Hepatocyte (in vitro differentiated cells): ENCODE data around the gene TRNT1. TPM values are rescaled to one million over a fixed set of nuclear protein-coding genes. Genes with fewer than 3 reads are reported as not detected.

Source experiments
- DNase-seq: peaks from one replicate; pipeline ENCODE4 v3.0.0-alpha.2; 2016; ENCODE audit warnings: low spot score
- H2AFZ ChIP-seq: fragments of 200-600 bp; sonication (generic); 2 replicates; pipeline ENCODE4 v1.6.0; 2016; ENCODE audit warnings: antibody characterized with exemption, mild to moderate bottlenecking
- H3K27ac ChIP-seq: fragments of 200-600 bp; sonication (generic); 2 replicates; pipeline ENCODE4 v1.5.1; 2016; ENCODE audit warnings: mild to moderate bottlenecking
- H3K27me3 ChIP-seq: fragments of 200-600 bp; sonication (generic); 2 replicates; pipeline ENCODE4 v1.6.1; 2016
- H3K36me3 ChIP-seq: fragments of 200-600 bp; sonication (generic); replicated peaks from 2 replicates; pipeline ENCODE4 v1.5.1; 2016; ENCODE audit warnings: low read depth; ENCODE audit not compliant: insufficient read depth
- H3K4me1 ChIP-seq: fragments of 200-600 bp; sonication (generic); 2 replicates; pipeline ENCODE4 v1.5.1; 2016; ENCODE audit warnings: mild to moderate bottlenecking, moderate library complexity; ENCODE audit not compliant: insufficient read depth
- H3K4me2 ChIP-seq: fragments of 200-600 bp; sonication (generic); 2 replicates; pipeline ENCODE4 v1.6.0; 2016
- H3K4me3 ChIP-seq: fragments of 200-600 bp; sonication (generic); 2 replicates; pipeline ENCODE4 v1.5.1; 2016; ENCODE audit warnings: mild to moderate bottlenecking
- H3K79me2 ChIP-seq: fragments of 200-600 bp; sonication (generic); 2 replicates; pipeline ENCODE4 v1.6.0; 2017; ENCODE audit warnings: mild to moderate bottlenecking
- H3K9me2 ChIP-seq: fragments of 200-600 bp; sonication (generic); replicated peaks from 2 replicates; pipeline ENCODE4 v1.6.0; 2017; ENCODE audit warnings: mild to moderate bottlenecking; ENCODE audit not compliant: insufficient read depth
- H3K9me3 ChIP-seq: fragments of 200-600 bp; sonication (generic); 2 replicates; pipeline ENCODE4 v1.5.1; 2016; ENCODE audit warnings: low read depth, mild to moderate bottlenecking
- H4K20me1 ChIP-seq: fragments of 200-600 bp; sonication (generic); 2 replicates; pipeline ENCODE4 v1.6.0; 2016; ENCODE audit warnings: mild to moderate bottlenecking; ENCODE audit not compliant: insufficient read depth, poor library complexity, severe bottlenecking
- EZH2 ChIP-seq: fragments of 200-600 bp; sonication (generic); IDR thresholded peaks from 2 replicates; pipeline ENCODE4 v1.6.1; 2016; ENCODE audit warnings: antibody characterized with exemption, mild to moderate bottlenecking, borderline replicate concordance
- EZH2phosphoT487 ChIP-seq: fragments of 200-600 bp; sonication (generic); IDR thresholded peaks from one replicate; pipeline ENCODE4 v1.6.1; 2018; ENCODE audit warnings: antibody characterized with exemption, mild to moderate bottlenecking, low read depth, moderate library complexity; ENCODE audit not compliant: unreplicated experiment, severe bottlenecking
- WGBS: methylation state at CpG from one replicate; pipeline ENCODE4 v1.1.6; 2016; ENCODE audit warnings: low lambda C conversion rate; ENCODE audit errors: missing lambda C conversion rate; 5-methylcytosine and 5-hydroxymethylcytosine counted together
- polyA plus RNA-seq: library from polyadenylated mRNA; unstranded; fragments of >200 nt; fragmentation: Nextera tagmentation; extraction: Ambion mirVana; gene quantifications from 2 replicates; pipeline ENCODE4 v1.2.1, GENCODE V29; 2016
- small RNA-seq: library from RNA; depleted of rRNA; stranded (forward); fragments of <200 nt; gene quantifications from one replicate; pipeline ENCODE3, GENCODE V24; 2014
- total RNA-seq: library from RNA; depleted of rRNA; stranded (reverse); fragments of >200 nt; gene quantifications from 2 replicates; pipeline ENCODE4 v1.2.3, GENCODE V29; 2014
- TF ChIP-seq, protein P1 (sequence below): fragments of 200-600 bp; sonication (generic); IDR thresholded peaks from 2 replicates; pipeline ENCODE4 v1.5.1; 2016; ENCODE audit warnings: antibody characterized with exemption, mild to moderate bottlenecking; ENCODE audit not compliant: poor library complexity

Gene TRNT1
- total and polyA plus RNA-seq, 2 experiments from 2014 or later: 26.0 to 27.5 TPM

DNA sequence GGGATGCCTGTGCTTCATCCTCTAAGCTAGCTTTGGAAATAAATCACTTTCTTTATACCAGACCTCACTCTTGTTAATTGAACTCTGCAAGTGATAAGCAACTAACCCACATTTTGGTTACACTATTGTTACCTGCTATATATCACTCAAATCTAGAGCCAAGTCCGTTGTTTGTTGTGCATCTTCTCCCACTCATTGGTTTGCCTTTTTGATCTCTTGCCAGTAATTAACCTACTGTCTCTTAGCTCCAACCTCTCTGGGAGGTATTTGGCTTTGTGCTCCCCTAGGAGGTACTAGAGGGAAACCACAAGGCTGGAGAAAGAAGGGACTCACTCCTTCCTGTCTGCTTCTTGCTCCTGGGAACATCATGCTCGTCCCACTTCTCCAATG, 65.5 kb downstream of the TRNT1 start:
- no peak overlapping the region for H3K4me3 ChIP-seq
- H3K4me2 ChIP-seq: no peak overlapping the region
- no peaks in the 10 kb centered on the region for H3K4me1 ChIP-seq
- H3K36me3 ChIP-seq: no peaks in the 10 kb centered on the region
- H3K27me3 ChIP-seq: peaks cover 6% of the 10 kb centered on the region
- no peaks in the 10 kb centered on the region for H3K9me2 ChIP-seq
- H4K20me1 ChIP-seq: no peaks in the 10 kb centered on the region
- TF ChIP-seq, protein P1, sequence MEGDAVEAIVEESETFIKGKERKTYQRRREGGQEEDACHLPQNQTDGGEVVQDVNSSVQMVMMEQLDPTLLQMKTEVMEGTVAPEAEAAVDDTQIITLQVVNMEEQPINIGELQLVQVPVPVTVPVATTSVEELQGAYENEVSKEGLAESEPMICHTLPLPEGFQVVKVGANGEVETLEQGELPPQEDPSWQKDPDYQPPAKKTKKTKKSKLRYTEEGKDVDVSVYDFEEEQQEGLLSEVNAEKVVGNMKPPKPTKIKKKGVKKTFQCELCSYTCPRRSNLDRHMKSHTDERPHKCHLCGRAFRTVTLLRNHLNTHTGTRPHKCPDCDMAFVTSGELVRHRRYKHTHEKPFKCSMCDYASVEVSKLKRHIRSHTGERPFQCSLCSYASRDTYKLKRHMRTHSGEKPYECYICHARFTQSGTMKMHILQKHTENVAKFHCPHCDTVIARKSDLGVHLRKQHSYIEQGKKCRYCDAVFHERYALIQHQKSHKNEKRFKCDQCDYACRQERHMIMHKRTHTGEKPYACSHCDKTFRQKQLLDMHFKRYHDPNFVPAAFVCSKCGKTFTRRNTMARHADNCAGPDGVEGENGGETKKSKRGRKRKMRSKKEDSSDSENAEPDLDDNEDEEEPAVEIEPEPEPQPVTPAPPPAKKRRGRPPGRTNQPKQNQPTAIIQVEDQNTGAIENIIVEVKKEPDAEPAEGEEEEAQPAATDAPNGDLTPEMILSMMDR: no peak
- TF ChIP-seq EZH2phosphoT487 (no peak), EZH2 (no peak)
- H2AFZ ChIP-seq: no peak overlapping the region
- H3K79me2 ChIP-seq: no peaks in the 10 kb centered on the region
- no peaks in the 10 kb centered on the region for H3K9me3 ChIP-seq
- DNase-seq: no peak
- WGBS: 25% methylated on average over 2 of the region's 2 CpGs
- H3K27ac ChIP-seq: no peak overlapping the region

GRCh38 chr3:3194861-3195260, 68.1 kb downstream of the TRNT1 start:
- Histone ChIP-seq H3K9me3 (no peaks in the 10 kb centered on the region), H4K20me1 (no peaks in the 10 kb centered on the region), H3K27me3 (peaks cover 10% of the 10 kb centered on the region), H3K4me1 (no peaks in the 10 kb centered on the region), H3K36me3 (no peaks in the 10 kb centered on the region), H3K27ac (no peak overlapping the region), H3K9me2 (no peaks in the 10 kb centered on the region), H3K4me3 (no peak overlapping the region), H2AFZ (no peak overlapping the region), H3K79me2 (no peaks in the 10 kb centered on the region), H3K4me2 (no peak overlapping the region)
- DNase-seq: no peak
- no peak for TF ChIP-seq EZH2phosphoT487
- TF ChIP-seq, protein P1: no peak
- no peak for TF ChIP-seq EZH2

DNA sequence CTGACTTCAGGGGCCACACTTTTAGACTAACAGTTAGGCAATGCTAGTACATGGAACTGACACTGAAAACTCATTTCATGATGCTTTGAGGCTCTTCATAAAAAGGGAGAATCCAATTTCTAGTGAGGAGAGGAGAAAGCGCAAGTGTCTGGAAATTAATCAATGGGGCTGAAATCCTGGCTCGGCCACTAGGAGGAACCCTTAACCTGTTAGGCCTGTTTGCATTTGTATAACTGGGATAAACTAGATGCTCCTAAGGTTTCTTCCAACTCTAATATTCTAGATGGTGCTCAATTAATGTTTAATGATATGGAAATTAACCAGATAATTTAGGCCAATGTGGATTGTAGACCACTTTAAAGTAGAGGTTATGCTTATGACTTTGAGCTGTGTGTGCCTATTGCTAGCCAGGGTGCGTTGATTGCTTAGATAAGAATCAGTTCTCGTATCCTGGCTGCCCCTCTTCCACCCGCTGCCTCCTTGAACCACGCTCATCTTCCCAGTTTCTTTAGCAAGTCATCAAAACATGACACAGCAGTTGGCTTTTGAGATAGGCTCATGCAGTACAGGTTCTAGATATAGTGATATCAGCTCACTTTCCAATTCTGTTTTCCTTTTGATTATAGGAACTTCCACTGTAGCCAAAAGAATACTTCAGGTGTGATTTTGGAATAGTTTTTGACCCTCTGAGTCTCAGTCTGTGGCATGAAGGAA, 69.6 kb downstream of the TRNT1 start:
- no peak overlapping the region for H3K4me3 ChIP-seq
- DNase-seq: peak; percentile 35
- no peaks in the 10 kb centered on the region for H3K36me3 ChIP-seq
- TF ChIP-seq, protein P1: peak; percentile 58
- TF ChIP-seq EZH2 (no peak), EZH2phosphoT487 (no peak)
- 50% methylated on average over 6 of the region's 6 CpGs for WGBS
- no peaks in the 10 kb centered on the region for H3K9me2 ChIP-seq
- no peaks in the 10 kb centered on the region for H3K9me3 ChIP-seq
- H3K4me1 ChIP-seq: no peaks in the 10 kb centered on the region
- H2AFZ ChIP-seq: no peak overlapping the region
- no peak overlapping the region for H3K27ac ChIP-seq
- H4K20me1 ChIP-seq: no peaks in the 10 kb centered on the region
- no peaks in the 10 kb centered on the region for H3K79me2 ChIP-seq
- H3K4me2 ChIP-seq: no peak overlapping the region
- peaks cover 7% of the 10 kb centered on the region for H3K27me3 ChIP-seq

Small RNA genes lying within 50 kb of the gene (small RNA-seq; reads per million reads assigned to genes)
- not detected for gene RF00416

Other genes starting within 250 kb of the TRNT1 start
- gene IL5RA, start 16.6 kb upstream of the TRNT1 start, total RNA-seq: 1.5 TPM in 1 of 2 replicates, not detected in the other
- gene IL5RA, start 16.6 kb upstream of the TRNT1 start, polyA plus RNA-seq: not detected in 2 replicates
- 53.9 and 62.7 TPM in 2 replicates for gene CRBN, start 52.8 kb downstream of the TRNT1 start, total RNA-seq
- 29.8 and 31.0 TPM in 2 replicates for gene CRBN, start 52.8 kb downstream of the TRNT1 start, polyA plus RNA-seq